Common myeloid progenitor, CD34-positive (primary cell): Measurements from ENCODE around the gene LTB4R.

Experiments
- CTCF ChIA-PET: fragments of 350-600 bp; sonication (Branson Sonifier 250); formaldehyde crosslinking; loops from one replicate; lab custom pipeline; 2021; ENCODE audit warnings: antibody characterized with exemption; lab: Charles Lee
- POLR2A ChIA-PET: fragments of 350-600 bp; sonication (Branson Sonifier 250); formaldehyde crosslinking; loops from one replicate; lab custom pipeline; 2021; ENCODE audit warnings: antibody characterized with exemption; lab: Charles Lee
- DNase-seq, 3 donors: peaks; one replicate each; pipeline versions ENCODE4 v3.0.0 to v3.0.0-alpha.2; 2013
- H3K27ac ChIP-seq, 2 experiments: 1 replicate in 1 of 2; 2 replicates in 1 of 2; pipeline ENCODE4 v1.7.0; 2013; ENCODE audit warnings: inconsistent platforms in 2 of 2, low read length in 2 of 2, mild to moderate bottlenecking in 2 of 2, low read depth in 1 of 2, moderate library complexity in 1 of 2; ENCODE audit not compliant: severe bottlenecking in 2 of 2, insufficient read depth in 1 of 2, poor library complexity in 1 of 2
- H3K27me3 ChIP-seq, 5 experiments: replicated peaks in 2 of 5; 1 replicate in 3 of 5; 2 replicates in 2 of 5; pipeline versions ENCODE4 v1.6.1 to v1.7.0; 2013; ENCODE audit warnings: low read length in 4 of 5, mild to moderate bottlenecking in 2 of 5, moderate library complexity in 2 of 5, inconsistent platforms in 1 of 5; ENCODE audit not compliant: insufficient read depth in 5 of 5, control insufficient read depth in 4 of 5
- H3K36me3 ChIP-seq, 4 experiments: 1 replicate in 2 of 4; 2 replicates in 2 of 4; pipeline versions ENCODE4 v1.6.1 to v1.7.0; 2013; ENCODE audit warnings: low read length in 3 of 4, control low read depth in 1 of 4, mild to moderate bottlenecking in 1 of 4; ENCODE audit not compliant: control insufficient read depth in 4 of 4, insufficient read depth in 4 of 4
- H3K4me1 ChIP-seq, 4 experiments: 1 replicate in 3 of 4; 2 replicates in 1 of 4; pipeline versions ENCODE4 v1.6.1 to v1.7.1; 2013; ENCODE audit warnings: low read length in 3 of 4, mild to moderate bottlenecking in 3 of 4, control low read depth in 1 of 4, inconsistent platforms in 1 of 4, moderate library complexity in 1 of 4; ENCODE audit not compliant: control insufficient read depth in 4 of 4, insufficient read depth in 4 of 4; ENCODE audit errors: control extremely low read depth in 1 of 4
- H3K4me3 ChIP-seq, 7 experiments: 1 replicate in 4 of 7; 2 replicates in 3 of 7; pipeline versions ENCODE4 v1.5.1 to v1.7.0; 2013; ENCODE audit warnings: mild to moderate bottlenecking in 7 of 7, low read length in 6 of 7, moderate library complexity in 6 of 7, inconsistent platforms in 2 of 7, low read depth in 2 of 7, control low read depth in 1 of 7; ENCODE audit not compliant: insufficient read depth in 4 of 7, control insufficient read depth in 1 of 7; ENCODE audit errors: extremely low read depth in 1 of 7
- H3K9me3 ChIP-seq, 5 experiments: 1 replicate in 4 of 5; 2 replicates in 1 of 5; pipeline versions ENCODE4 v1.6.1 to v1.7.1; 2013; ENCODE audit warnings: low read length in 4 of 5, mild to moderate bottlenecking in 2 of 5, inconsistent platforms in 1 of 5, low read depth in 1 of 5, moderate library complexity in 1 of 5; ENCODE audit not compliant: control insufficient read depth in 4 of 5, insufficient read depth in 2 of 5; ENCODE audit errors: control extremely low read depth in 1 of 5
- WGBS: methylation state at CpG from one replicate; pipeline ENCODE4 v1.1.5; 2013; ENCODE audit not compliant: insufficient coverage; 5-methylcytosine and 5-hydroxymethylcytosine counted together

LTB4R gene

GRCh38 chr14:24277606-24278321 is 33.5 kb upstream of the LTB4R start:
- no peak overlapping the region for H3K27ac ChIP-seq
- peaks cover 21 to 74% (median 41%) of the 10 kb centered on the region in 4 experiments for H3K4me1 ChIP-seq
- WGBS = 13% methylated on average over 8 of the region's 11 CpGs
- H3K27me3 ChIP-seq = no peaks in the 10 kb centered on the region
- peak; percentile 86 to 97 (median 96) for DNase-seq
- POLR2A ChIA-PET = interaction anchor here (0.7 to 1.4 kb wide), 2 partner anchors 35 to 43 kb away, joined by 3 to 4 read pairs; no protein-coding TSS in a partner anchor
- H3K9me3 ChIP-seq = no peaks in the 10 kb centered on the region
- H3K4me3 ChIP-seq = peak overlapping the region in 3 of 7 experiments; percentile 20 to 25 (median 23)
- H3K36me3 ChIP-seq = no peaks in the 10 kb centered on the region
- CTCF ChIA-PET = interaction anchor here (0.8 to 13.1 kb wide), 11 partner anchors 7 to 61 kb away, joined by 3 to 153 read pairs (median 9); partner anchors contain the start of genes CIDEB, DHRS1, LTB4R and LTB4R2

GRCh38 chr14:24278424-24278823 is 32.9 kb upstream of the LTB4R start:
- no peak overlapping the region for H3K27ac ChIP-seq
- ChIA-PET POLR2A (interaction anchor here (0.7 to 1.4 kb wide), 2 partner anchors 35 to 43 kb away, joined by 3 to 4 read pairs; no protein-coding TSS in a partner anchor), CTCF (interaction anchor here (1.0 to 13.1 kb wide), 10 partner anchors 8 to 62 kb away, joined by 3 to 153 read pairs (median 20); partner anchors contain the start of genes CIDEB, DHRS1, LTB4R and LTB4R2)
- WGBS = 98% methylated on average over 5 of the region's 5 CpGs
- H3K9me3 ChIP-seq = no peaks in the 10 kb centered on the region
- H3K36me3 ChIP-seq = no peaks in the 10 kb centered on the region
- no peaks in the 10 kb centered on the region for H3K27me3 ChIP-seq
- peaks cover 21 to 73% (median 41%) of the 10 kb centered on the region in 4 experiments for H3K4me1 ChIP-seq
- peak in 1 of 3 donors; percentile 12 for DNase-seq
- H3K4me3 ChIP-seq = no peak overlapping the region

GRCh38 chr14:24279301-24280186 is 31.8 kb upstream of the LTB4R start:
- peaks cover 19 to 62% (median 38%) of the 10 kb centered on the region in 4 experiments for H3K4me1 ChIP-seq
- H3K27ac ChIP-seq = no peak overlapping the region
- POLR2A ChIA-PET = interaction anchor here (1.2 kb wide), 1 partner anchor 37 kb away, joined by 3 read pairs; the partner anchor contains the start of gene TINF2
- DNase-seq = peak; percentile 79 to 89 (median 88)
- H3K27me3 ChIP-seq = no peaks in the 10 kb centered on the region
- 49% methylated on average over 7 of the region's 11 CpGs for WGBS
- H3K9me3 ChIP-seq = no peaks in the 10 kb centered on the region
- CTCF ChIA-PET = interaction anchor here (0.8 to 13.1 kb wide), 19 partner anchors 7 to 157 kb away, joined by 3 to 153 read pairs (median 7); partner anchors contain the start of genes CIDEB, DHRS1, LTB4R and LTB4R2
- peak overlapping the region in 1 of 7 experiments; percentile 1 for H3K4me3 ChIP-seq
- no peaks in the 10 kb centered on the region for H3K36me3 ChIP-seq

GRCh38 chr14:24280797-24281460 is 30.4 kb upstream of the LTB4R start:
- Histone ChIP-seq H3K27ac (no peak overlapping the region), H3K27me3 (no peaks in the 10 kb centered on the region), H3K9me3 (no peaks in the 10 kb centered on the region), H3K4me1 (peaks cover 19 to 56% (median 34%) of the 10 kb centered on the region in 4 experiments), H3K36me3 (no peaks in the 10 kb centered on the region), H3K4me3 (no peak overlapping the region)
- ChIA-PET POLR2A (no interaction called here), CTCF (interaction anchor here (1.0 to 13.1 kb wide), 13 partner anchors 9 to 156 kb away, joined by 3 to 153 read pairs (median 11); partner anchors contain the start of genes CIDEB, DHRS1, LTB4R and LTB4R2)
- no peak for DNase-seq
- WGBS = 100% methylated on average over 4 of the region's 6 CpGs

GRCh38 chr14:24281636-24282035 is 29.7 kb upstream of the LTB4R start:
- H3K27me3 ChIP-seq = no peaks in the 10 kb centered on the region
- no peak for DNase-seq
- H3K9me3 ChIP-seq = no peaks in the 10 kb centered on the region
- POLR2A ChIA-PET = no interaction called here
- no peaks in the 10 kb centered on the region for H3K36me3 ChIP-seq
- 93% methylated on average over 6 of the region's 7 CpGs for WGBS
- CTCF ChIA-PET = interaction anchor here (0.5 to 13.1 kb wide), 10 partner anchors 11 to 177 kb away, joined by 3 to 153 read pairs (median 14); partner anchors contain the start of genes CIDEB, DHRS1, LTB4R and LTB4R2
- peaks cover 17 to 53% (median 32%) of the 10 kb centered on the region in 4 experiments for H3K4me1 ChIP-seq
- H3K27ac ChIP-seq = no peak overlapping the region
- H3K4me3 ChIP-seq = no peak overlapping the region

- 94% methylated on average over 3 of the region's 3 CpGs for WGBS
- ChIA-PET POLR2A (no interaction called here), CTCF (interaction anchor here (1.1 to 13.1 kb wide), 10 partner anchors 10 to 154 kb away, joined by 3 to 153 read pairs (median 10); partner anchors contain the start of genes CIDEB, DHRS1, LTB4R and LTB4R2)
- Histone ChIP-seq H3K4me3 (no peak overlapping the region), H3K36me3 (no peaks in the 10 kb centered on the region), H3K27ac (no peak overlapping the region), H3K4me1 (peaks cover 13 to 42% (median 21%) of the 10 kb centered on the region in 4 experiments), H3K9me3 (no peaks in the 10 kb centered on the region), H3K27me3 (no peaks in the 10 kb centered on the region)
- no peak for DNase-seq
Observed at GRCh38 chr14:24282736-24283135, 28.6 kb upstream of the LTB4R start.
